Glutamatergic neuron (in vitro differentiated cells): ENCODE measurements around the gene NDUFB10. TPM values are rescaled to one million over a fixed set of nuclear protein-coding genes. Genes with fewer than 3 reads are reported as not detected.

ENCODE experiments used
- DNase-seq: peaks from one replicate; pipeline ENCODE4 v3.0.0; 2022
- H3K27ac Mint-ChIP-seq: one replicate; pipeline ENCODE4 v1.8.0; 2020; ENCODE audit warnings: mild to moderate bottlenecking, mixed read lengths, inconsistent platforms; ENCODE audit not compliant: unreplicated experiment
- H3K27me3 Mint-ChIP-seq: one replicate; pipeline ENCODE4 v1.8.0; 2020; ENCODE audit warnings: mild to moderate bottlenecking, moderate library complexity, mixed read lengths, inconsistent platforms; ENCODE audit not compliant: unreplicated experiment
- H3K36me3 Mint-ChIP-seq: one replicate; pipeline ENCODE4 v1.8.0; 2020; ENCODE audit warnings: mild to moderate bottlenecking, mixed read lengths, inconsistent platforms; ENCODE audit not compliant: unreplicated experiment
- H3K4me1 Mint-ChIP-seq: one replicate; pipeline ENCODE4 v1.8.0; 2020; ENCODE audit warnings: mild to moderate bottlenecking, low read depth, mixed read lengths, inconsistent platforms; ENCODE audit not compliant: unreplicated experiment
- H3K4me3 Mint-ChIP-seq: one replicate; pipeline ENCODE4 v1.8.0; 2020; ENCODE audit warnings: mild to moderate bottlenecking, mixed read lengths, inconsistent platforms; ENCODE audit not compliant: unreplicated experiment
- H3K9me3 Mint-ChIP-seq: one replicate; pipeline ENCODE4 v1.8.0; 2020; ENCODE audit warnings: mild to moderate bottlenecking, moderate library complexity, mixed read lengths, inconsistent platforms; ENCODE audit not compliant: unreplicated experiment
- total RNA-seq: library from RNA; stranded (reverse); fragmentation: NEBNext Ultra II Directional; extraction: Animal tissue kit (Norgen Biotek cat#: 25700); gene quantifications from one replicate; pipeline ENCODE4 v1.2.1, GENCODE V29; 2021; ENCODE audit not compliant: unreplicated experiment
- TF ChIP-seq, protein P1 (sequence below): fragments of 200-600 bp; sonication (generic); IDR thresholded peaks from one replicate; pipeline ENCODE4 v1.5.0; 2021; ENCODE audit not compliant: partially characterized antibody, unreplicated experiment

Gene NDUFB10
- total RNA-seq, 1 donor from 2014 or later = 302 TPM

- no peak for DNase-seq
- H3K4me3 Mint-ChIP-seq = no peak overlapping the region
Measured at GRCh38 chr16:1990101-1990350, 30.7 kb downstream of the NDUFB10 start.

GRCh38 chr16:1990351-1991134 is 31.2 kb downstream of the NDUFB10 start:
- Mint-ChIP-seq H3K9me3 (peaks cover 16% of the 10 kb centered on the region), H3K27ac (no peak overlapping the region), H3K4me3 (peak overlapping the region; percentile 76), H3K27me3 (peaks cover 14% of the 10 kb centered on the region), H3K36me3 (no peaks in the 10 kb centered on the region), H3K4me1 (peaks cover 5% of the 10 kb centered on the region)
- TF ChIP-seq, protein P1, sequence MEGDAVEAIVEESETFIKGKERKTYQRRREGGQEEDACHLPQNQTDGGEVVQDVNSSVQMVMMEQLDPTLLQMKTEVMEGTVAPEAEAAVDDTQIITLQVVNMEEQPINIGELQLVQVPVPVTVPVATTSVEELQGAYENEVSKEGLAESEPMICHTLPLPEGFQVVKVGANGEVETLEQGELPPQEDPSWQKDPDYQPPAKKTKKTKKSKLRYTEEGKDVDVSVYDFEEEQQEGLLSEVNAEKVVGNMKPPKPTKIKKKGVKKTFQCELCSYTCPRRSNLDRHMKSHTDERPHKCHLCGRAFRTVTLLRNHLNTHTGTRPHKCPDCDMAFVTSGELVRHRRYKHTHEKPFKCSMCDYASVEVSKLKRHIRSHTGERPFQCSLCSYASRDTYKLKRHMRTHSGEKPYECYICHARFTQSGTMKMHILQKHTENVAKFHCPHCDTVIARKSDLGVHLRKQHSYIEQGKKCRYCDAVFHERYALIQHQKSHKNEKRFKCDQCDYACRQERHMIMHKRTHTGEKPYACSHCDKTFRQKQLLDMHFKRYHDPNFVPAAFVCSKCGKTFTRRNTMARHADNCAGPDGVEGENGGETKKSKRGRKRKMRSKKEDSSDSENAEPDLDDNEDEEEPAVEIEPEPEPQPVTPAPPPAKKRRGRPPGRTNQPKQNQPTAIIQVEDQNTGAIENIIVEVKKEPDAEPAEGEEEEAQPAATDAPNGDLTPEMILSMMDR = no peak
- DNase-seq = peak; percentile 77

More at GRCh38 chr16:1990101-1990350, 30.7 kb downstream of the NDUFB10 start:
- Mint-ChIP-seq H3K27ac (no peak overlapping the region), H3K9me3 (peaks cover 16% of the 10 kb centered on the region), H3K36me3 (no peaks in the 10 kb centered on the region), H3K4me1 (peaks cover 5% of the 10 kb centered on the region), H3K27me3 (peaks cover 14% of the 10 kb centered on the region)
- TF ChIP-seq, protein P1 = no peak

- TF ChIP-seq, protein P1 = no peak
- Mint-ChIP-seq H3K4me3 (peak overlapping the region; percentile 76), H3K9me3 (peaks cover 16% of the 10 kb centered on the region), H3K27me3 (peaks cover 14% of the 10 kb centered on the region), H3K36me3 (no peaks in the 10 kb centered on the region), H3K4me1 (peaks cover 5% of the 10 kb centered on the region), H3K27ac (no peak overlapping the region)
- DNase-seq = no peak
Measured at GRCh38 chr16:1991135-1991551, 31.8 kb downstream of the NDUFB10 start.

DNA sequence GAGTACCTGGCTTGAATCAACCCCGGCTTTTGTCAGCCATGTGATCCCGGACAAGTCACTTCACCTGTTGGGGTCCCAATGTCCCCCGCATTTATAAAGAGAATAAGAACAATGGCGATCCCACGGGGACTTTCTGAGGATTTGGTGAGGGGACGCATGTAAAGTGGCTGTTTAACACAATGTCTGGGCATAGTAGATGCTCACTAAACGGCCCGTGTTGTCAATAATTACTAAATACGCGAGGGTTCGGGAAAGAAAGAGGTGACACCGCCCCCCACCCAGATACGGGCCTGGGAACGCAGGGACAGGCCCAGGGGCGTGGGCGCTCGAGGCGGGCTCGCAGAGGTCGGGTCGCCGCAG is 32.2 kb downstream of the NDUFB10 start:
- DNase-seq = no peak
- H3K27me3 Mint-ChIP-seq = peaks cover 14% of the 10 kb centered on the region
- H3K27ac Mint-ChIP-seq = peak overlapping the region; percentile 76
- TF ChIP-seq, protein P1 = no peak
- H3K36me3 Mint-ChIP-seq = no peaks in the 10 kb centered on the region
- H3K9me3 Mint-ChIP-seq = peaks cover 16% of the 10 kb centered on the region
- H3K4me1 Mint-ChIP-seq = peaks cover 5% of the 10 kb centered on the region
- peak overlapping the region; percentile 84 for H3K4me3 Mint-ChIP-seq

DNA sequence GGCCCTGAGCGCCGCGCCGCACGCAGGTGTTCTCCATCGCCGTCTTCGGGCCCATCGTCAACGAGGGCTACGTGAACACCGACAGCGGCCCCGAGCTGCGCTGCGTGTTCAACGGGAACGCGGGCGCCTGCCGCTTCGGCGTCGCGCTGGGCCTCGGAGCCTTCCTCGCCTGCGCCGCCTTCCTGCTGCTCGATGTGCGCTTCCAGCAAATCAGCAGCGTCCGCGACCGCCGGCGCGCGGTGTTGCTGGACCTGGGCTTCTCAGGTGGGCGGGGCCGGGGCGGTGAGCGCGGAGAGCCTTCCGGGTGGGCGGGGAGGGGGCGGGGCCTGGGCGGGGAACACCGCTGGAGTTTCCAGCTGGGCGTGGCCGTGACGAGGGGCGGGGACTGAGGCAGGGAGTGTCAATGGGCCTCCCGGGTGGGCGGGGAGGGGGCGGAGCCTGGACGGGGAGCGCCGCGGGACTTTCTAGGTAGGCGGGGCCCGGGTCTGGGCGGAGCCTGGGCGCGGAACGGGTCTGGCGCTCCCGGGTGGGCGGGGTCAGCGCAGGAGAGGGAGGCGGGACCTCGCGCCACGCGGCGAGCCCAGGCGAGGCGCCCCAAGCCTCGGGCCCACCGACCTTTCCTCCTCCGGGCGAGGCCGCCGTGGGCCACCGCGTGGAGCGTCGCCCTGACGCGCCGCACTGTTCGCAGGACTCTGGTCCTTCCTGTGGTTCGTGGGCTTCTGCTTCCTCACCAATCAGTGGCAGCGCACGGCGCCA is 32.8 kb downstream of the NDUFB10 start:
- peak; percentile 95 for DNase-seq
- H3K27ac Mint-ChIP-seq = no peak overlapping the region
- TF ChIP-seq, protein P1 = no peak
- no peak overlapping the region for H3K4me3 Mint-ChIP-seq
- H3K4me1 Mint-ChIP-seq = peaks cover 5% of the 10 kb centered on the region
- H3K36me3 Mint-ChIP-seq = no peaks in the 10 kb centered on the region
- H3K27me3 Mint-ChIP-seq = peaks cover 14% of the 10 kb centered on the region
- H3K9me3 Mint-ChIP-seq = peaks cover 16% of the 10 kb centered on the region
